ENCODE results near the gene PSMA7.

Gene PSMA7

DNA sequence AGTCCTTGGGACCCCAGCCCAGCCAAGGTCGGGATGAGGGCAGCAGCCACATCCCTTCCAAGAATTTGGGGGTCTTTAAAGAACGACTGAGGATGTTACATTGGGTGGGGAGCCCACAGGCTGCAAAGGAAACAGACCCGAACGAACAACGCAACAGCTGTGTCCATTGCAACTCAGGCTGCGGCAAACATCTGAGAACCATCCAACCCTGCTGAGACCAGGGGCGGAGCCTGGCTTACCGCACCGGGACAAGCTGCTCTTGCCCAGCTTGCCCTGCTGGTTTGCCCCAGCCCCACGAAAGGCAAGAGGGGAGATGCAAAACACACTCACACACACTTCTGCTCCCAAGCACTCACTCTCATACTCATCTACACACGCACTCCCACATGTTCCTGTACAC is 56.0 kb downstream of the PSMA7 start:
- DNase-seq (ENCODE audit: low spot score) = peak; percentile 66

All from iPS-NIHi11 (cell line).